HEK293T (cell line): ENCODE measurements around the gene CDS2.

Experiments used
- BHLHE40 ChIP-seq: fragments of 450-650 bp; IDR thresholded peaks from 2 replicates; pipeline ENCODE4 v1.6.1; 2016; ENCODE audit warnings: mild to moderate bottlenecking, moderate library complexity, borderline replicate concordance
- ELF4 ChIP-seq: fragments of 450-650 bp; IDR thresholded peaks from 2 replicates; pipeline ENCODE4 v1.6.1; 2017; ENCODE audit warnings: antibody characterized with exemption
- FOXK2 ChIP-seq: fragments of 450-650 bp; IDR thresholded peaks from 2 replicates; pipeline ENCODE4 v1.6.1; 2016; ENCODE audit warnings: mild to moderate bottlenecking
- HDGF ChIP-seq: fragments of 450-650 bp; IDR thresholded peaks from 2 replicates; pipeline ENCODE4 v1.6.1; 2017; ENCODE audit warnings: antibody characterized with exemption, borderline replicate concordance
- NFRKB ChIP-seq: fragments of 450-650 bp; IDR thresholded peaks from 2 replicates; pipeline ENCODE4 v1.6.1; 2016; ENCODE audit warnings: mild to moderate bottlenecking, moderate library complexity
- SUZ12 ChIP-seq: fragments of 450-650 bp; IDR thresholded peaks from 2 replicates; pipeline ENCODE4 v1.6.1; 2016; ENCODE audit warnings: mild to moderate bottlenecking
- TARDBP ChIP-seq: fragments of 450-650 bp; IDR thresholded peaks from 2 replicates; pipeline ENCODE4 v1.6.1; 2016
- ZNF384 ChIP-seq: fragments of 450-650 bp; IDR thresholded peaks from 2 replicates; pipeline ENCODE4 v1.6.1; 2016

DNA sequence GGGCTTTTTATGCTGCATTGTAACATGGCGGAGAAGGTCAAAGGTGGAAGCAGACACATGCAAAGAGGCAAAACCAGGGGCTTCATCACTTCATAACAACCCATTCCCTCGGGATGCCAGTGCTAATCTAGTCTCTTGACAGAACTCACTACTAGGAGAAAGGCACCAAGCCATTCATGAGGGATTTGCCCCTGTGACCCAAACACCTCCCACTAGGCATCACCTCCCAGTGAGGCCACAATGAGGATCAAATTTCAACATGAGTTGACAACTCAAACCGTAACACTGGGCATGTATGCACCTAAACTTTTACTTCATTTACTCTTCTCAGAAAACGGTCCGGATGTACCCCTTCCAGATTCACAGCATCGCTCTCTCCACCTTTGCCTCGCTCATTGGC lies 61.9 kb downstream of the CDS2 start:
- TF ChIP-seq TARDBP: no peak
- TF ChIP-seq SUZ12: no peak
- no peak for TF ChIP-seq HDGF
- no peak for TF ChIP-seq NFRKB
- no peak for TF ChIP-seq ELF4
- no peak for TF ChIP-seq FOXK2
- TF ChIP-seq BHLHE40: no peak
- TF ChIP-seq ZNF384: no peak
